Fibroblast of the aortic adventitia (primary cell): ENCODE results near the gene NENF. TPM values are rescaled to one million over a fixed set of nuclear protein-coding genes. Genes with fewer than 3 reads are reported as not detected.

Experiments
- DNase-seq: peaks from one replicate; pipeline ENCODE4 v3.0.0-alpha.2; 2010; ENCODE audit warnings: low read depth
- H3K4me3 ChIP-seq: 2 replicates; pipeline ENCODE4 v1.5.1; 2011; ENCODE audit warnings: low read depth, mild to moderate bottlenecking, control low read depth, low read length, moderate library complexity
- CTCF ChIP-seq: IDR thresholded peaks from 2 replicates; pipeline ENCODE4 v1.5.1; 2011; ENCODE audit warnings: mild to moderate bottlenecking, low read length, control low read depth, inconsistent platforms; ENCODE audit not compliant: insufficient read depth
- total RNA-seq: library from RNA; depleted of rRNA; stranded (reverse); fragments of >200 nt; gene quantifications from 2 replicates; pipeline ENCODE4 v1.2.3, GENCODE V29; 2012; ENCODE audit warnings: low replicate concordance

The NENF gene
- total RNA-seq, 1 donor = 43.3 TPM

- no peak for TF ChIP-seq CTCF
- H3K4me3 ChIP-seq = no peak overlapping the region
- no peak for DNase-seq
Measured at GRCh38 chr1:212401042-212401441, 31.7 kb upstream of the NENF start.

GRCh38 chr1:212401838-212402582, 30.7 kb upstream of the NENF start:
- H3K4me3 ChIP-seq = no peak overlapping the region
- DNase-seq = peak; percentile 53
- TF ChIP-seq CTCF = no peak

- no peak for DNase-seq
- no peak overlapping the region for H3K4me3 ChIP-seq
- no peak for TF ChIP-seq CTCF
Measured at GRCh38 chr1:212402666-212403321, 29.9 kb upstream of the NENF start.

- no peak for TF ChIP-seq CTCF
- no peak for DNase-seq
- H3K4me3 ChIP-seq = no peak overlapping the region
Measured at GRCh38 chr1:212410231-212410820, 22.4 kb upstream of the NENF start.

GRCh38 chr1:212412374-212412773, 20.3 kb upstream of the NENF start:
- DNase-seq = no peak
- no peak for TF ChIP-seq CTCF
- no peak overlapping the region for H3K4me3 ChIP-seq

- TF ChIP-seq CTCF = no peak
- peak overlapping the region; percentile 96 for H3K4me3 ChIP-seq
- peak; percentile 12 for DNase-seq
Measured at GRCh38 chr1:212413902-212414327, 18.8 kb upstream of the NENF start.
